ENCODE measurements around the gene VPS8.
"Not testable (repeated sequence)": the region's sequence is repeated elsewhere in the genome, so short reads cannot be mapped to it uniquely, and the experiment has no call there.

VPS8 gene

DNA sequence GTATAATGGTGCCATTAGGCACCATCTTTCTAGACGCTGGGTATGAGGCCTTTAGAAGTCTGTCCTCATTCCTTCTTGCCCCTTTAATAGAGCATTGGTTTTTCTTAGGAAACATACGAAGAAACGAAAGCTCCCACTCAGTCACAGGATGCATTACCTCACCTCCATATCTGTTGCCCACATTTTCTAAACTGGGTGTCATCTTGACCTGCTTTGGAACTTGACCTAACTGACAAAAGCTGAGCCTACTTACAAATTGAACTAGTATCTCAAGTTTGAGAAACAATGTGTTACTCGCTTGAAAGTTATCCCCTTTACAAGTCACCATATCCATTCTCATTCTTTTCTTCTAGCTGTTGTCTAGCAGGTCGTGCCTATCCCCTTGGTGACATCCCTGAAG, 102.7 kb downstream of the VPS8 start:
- no peak for DNase-seq (ENCODE audit: low read depth in 1 of 2, low spot score in 1 of 2)

DNA sequence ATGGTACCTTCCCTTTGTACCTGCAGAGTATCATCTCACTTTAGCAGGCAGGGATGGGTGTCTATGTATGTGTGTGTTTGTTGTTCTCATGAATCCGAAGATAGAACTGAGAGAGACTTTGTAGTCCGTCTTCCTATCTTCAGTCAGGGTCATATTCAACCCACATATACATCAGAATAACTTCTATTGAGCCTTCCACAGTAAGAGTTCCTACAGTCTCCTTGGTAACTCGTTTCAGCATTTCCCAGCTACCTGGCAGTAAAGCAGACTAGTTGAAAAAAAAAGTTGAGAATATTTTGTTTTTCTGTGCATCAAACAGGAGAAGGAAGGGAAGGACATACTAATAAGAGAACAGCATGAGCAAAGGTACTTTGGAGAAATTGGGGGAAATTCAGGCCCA, 106.8 kb downstream of the VPS8 start:
- no peak for DNase-seq (ENCODE audit: low read depth in 1 of 2, low spot score in 1 of 2)

DNA sequence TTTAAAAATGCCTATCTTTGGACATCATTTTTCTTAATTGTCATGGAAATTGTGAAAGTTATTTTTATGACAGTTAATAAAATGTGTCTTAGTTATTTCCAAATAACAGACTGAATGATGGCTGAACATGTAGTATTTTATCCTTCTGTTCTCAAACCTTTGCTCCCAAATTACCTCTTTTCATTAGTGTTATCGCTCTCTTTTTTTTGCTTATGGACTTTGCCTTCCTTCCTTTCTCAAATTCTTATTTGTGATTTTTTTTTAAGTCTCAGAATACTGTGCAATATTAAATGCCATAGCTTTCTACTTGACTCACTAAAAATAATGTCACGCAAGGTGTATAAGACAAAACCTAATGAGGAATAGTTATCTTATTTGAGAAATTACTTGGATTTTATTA, 107.7 kb downstream of the VPS8 start:
- no peak for DNase-seq (ENCODE audit: low read depth in 1 of 2, low spot score in 1 of 2)

DNA sequence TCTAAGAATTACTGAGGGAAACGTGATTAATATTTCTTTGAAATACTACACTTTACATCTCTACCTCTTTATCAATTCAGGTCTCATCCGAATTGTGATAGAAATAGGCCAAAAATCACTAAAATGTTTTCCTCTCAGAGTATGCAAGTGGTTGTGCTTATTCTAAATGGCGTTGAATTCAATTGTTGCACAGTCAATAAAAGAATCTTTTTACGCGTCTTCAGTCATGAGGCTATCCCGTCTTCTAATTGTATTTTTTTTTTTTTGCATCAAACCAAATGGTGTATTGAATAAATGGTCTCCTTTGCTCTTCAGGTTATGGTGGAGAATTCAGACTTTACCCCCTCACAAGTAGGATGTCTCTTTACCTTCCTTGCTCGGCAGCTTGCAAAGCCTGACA, 112.6 kb downstream of the VPS8 start:
- DNase-seq (ENCODE audit: low read depth in 1 of 2, low spot score in 1 of 2): no peak

DNA sequence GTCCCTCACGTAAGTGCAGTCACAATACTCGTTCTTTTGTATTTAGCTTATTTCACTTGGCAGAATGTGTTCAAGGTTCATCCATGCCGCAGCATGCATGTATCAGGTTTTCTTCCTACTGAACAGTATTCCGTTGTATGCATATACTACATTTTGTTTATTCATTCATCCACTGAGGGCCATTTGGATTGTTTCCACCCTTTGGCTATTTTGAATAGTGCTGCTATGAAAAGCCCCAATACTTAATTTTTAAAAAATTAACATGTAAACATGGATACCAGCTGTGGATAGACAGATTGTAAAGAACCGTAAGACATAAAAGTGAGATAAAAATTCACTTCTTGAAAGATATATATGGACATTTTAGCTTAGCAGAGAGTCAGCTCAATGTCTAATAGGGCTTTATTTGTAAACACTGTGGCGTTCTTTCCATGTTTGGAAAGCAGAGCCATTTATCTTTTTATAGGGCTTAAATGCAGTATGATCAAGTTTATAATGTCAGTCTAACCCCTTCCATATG, 115.9 kb downstream of the VPS8 start:
- no peak for DNase-seq (ENCODE audit: low read depth in 1 of 2, low spot score in 1 of 2)

DNA sequence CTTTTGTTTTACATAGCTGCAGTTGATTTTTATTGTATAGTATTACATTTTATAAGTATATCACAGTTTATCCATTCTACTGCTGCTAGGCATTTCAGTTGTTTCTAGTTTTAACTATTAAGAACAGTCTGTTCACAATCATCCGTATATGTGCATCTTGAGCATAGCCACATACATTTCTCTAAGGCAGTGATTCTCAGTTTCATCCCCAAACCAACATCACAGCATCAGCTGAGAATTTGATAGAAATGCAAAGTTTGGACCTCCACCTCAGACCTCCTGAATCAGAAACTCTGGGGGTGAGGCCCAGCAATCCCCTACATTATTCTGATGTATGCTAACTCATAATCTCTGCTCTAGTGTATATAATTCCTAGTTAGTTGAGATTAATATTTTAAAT, 120.8 kb downstream of the VPS8 start:
- DNase-seq (ENCODE audit: low read depth in 1 of 2, low spot score in 1 of 2): no peak

DNA sequence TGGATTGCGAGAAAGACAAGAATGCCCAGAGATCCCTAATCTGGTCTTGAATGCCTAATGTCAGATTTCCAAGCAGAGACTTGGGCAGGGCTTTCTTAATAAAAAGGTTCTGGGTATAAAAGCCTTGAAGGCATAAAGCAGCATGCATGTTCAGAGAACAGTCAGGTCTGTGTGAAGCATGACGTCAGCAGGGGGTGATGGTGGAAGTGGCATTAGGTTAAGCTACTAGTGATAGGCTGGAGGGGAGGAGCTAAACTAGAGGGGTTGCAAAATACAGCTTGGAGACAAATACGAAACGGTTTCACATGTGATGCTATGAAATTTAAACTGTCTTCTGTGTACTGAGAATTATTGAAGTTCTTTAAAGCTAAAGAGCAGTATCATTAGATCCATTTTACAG, 125.6 kb downstream of the VPS8 start:
- DNase-seq (ENCODE audit: low read depth in 1 of 2, low spot score in 1 of 2): no peak

DNA sequence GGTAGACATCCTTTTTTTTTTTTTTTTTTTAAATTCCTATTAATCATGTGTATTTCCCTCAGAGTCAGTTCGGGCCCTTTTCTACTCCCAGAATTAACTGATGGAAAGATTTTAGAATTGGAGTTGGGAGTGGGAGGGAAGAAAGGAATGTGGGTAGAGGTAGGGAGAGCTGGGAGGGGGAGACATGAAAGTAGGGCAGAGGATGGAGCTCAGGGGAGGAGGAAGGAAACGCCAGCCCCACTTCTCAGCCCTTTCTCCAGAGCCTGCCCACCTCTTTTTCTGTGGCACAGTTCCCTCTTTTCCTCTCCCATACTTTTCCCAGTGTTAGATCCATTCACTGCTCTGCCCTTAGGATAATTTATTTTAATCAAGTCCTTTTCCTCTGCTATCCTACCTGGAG, 129.4 kb downstream of the VPS8 start:
- DNase-seq (ENCODE audit: low read depth in 1 of 2, low spot score in 1 of 2): no peak

DNA sequence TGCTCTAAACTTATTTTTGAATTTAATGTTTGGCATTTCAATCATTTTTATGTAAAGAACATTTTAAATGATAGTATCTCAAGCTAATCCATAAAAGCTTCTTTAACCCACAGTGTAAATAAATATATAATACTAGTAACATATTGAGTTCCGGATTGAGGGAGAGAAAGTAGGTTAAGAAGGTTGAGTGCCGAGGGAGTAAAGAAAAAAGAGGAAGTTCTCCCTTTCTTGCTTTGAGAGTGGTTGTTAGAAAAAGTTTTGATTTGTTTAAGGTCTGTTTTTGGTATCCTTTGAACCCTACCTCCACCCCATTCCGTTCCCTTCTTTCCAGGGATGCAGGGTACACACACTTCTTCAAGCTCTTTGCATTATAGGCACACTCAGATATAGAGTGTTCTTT, 130.8 kb downstream of the VPS8 start:
- no peak for DNase-seq (ENCODE audit: low read depth in 1 of 2, low spot score in 1 of 2)

DNA sequence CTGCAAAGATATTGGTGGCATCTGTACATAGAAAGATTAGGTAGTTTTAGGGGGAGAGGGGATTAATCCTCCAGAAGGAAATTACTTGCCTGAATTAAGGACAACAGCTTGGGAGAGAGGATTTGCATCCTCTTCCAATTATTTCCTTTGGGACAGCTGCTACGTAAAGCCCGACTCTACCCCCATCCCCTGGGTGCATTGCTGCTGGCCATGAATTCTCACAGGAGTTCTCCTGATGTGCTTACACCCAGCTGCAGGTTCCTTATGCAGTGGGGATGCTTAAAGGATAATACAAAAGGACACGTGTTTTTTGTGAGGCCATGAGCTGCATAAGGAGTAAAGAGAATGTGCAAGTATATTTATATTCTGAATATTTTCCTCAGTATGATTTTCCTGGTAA, 132.3 kb downstream of the VPS8 start:
- no peak for DNase-seq (ENCODE audit: low read depth in 1 of 2, low spot score in 1 of 2)

DNA sequence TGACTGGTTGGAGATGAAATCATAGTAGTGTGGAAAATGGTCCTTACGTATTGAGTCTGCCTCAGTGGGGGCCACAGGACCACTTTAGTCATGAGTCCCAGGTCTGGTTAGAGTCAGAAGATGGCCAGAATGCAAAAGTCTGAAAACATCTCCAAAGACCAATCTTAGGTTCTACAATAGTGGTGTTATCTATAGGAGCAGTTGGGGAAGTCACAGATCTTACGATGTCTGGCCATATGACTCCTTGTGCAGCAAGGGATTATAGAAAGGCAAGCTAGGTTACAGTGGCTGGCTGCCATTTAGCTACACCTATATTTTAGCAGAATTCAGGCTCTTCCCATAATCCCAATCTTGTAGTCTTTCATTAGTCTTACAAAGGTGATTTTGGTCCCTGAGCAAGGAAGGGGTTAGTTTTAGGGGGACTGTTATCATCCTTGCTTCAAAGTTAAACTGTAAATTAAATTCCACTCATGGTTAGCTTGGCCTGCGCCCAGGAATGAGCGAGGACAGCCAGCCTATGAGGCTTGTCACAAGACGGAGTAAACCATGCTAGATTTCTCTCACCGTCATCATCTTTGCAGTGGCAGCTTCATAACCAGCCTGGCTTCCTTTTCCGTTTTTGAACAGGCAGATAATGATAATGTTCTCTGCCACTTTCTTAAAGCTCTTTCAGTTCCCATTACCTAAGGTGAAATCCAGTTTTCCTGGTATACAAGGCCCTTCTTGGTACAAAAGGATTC, 134.1 kb downstream of the VPS8 start:
- no peak for DNase-seq (ENCODE audit: low read depth in 1 of 2, low spot score in 1 of 2)

DNA sequence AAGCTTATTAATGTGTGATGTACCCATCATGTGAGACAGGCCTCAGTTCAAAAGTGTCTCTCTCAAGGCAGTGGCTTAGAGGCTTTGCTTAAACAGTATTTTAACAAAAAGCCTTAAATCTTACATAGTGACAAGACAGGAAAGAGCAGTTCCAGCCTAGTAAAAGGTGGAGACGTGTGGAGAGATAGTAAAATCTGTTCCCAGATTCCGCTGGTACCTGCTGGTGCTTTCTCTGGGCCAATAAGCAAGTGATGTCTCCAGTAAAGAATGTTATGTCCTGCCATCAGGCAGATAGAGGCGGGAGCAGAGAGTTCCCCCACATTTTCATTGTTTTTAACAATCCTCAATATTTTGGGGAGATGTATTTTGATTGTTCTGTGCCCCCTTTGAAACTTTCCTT, 135.0 kb downstream of the VPS8 start:
- no peak for DNase-seq (ENCODE audit: low read depth in 1 of 2, low spot score in 1 of 2)

DNA sequence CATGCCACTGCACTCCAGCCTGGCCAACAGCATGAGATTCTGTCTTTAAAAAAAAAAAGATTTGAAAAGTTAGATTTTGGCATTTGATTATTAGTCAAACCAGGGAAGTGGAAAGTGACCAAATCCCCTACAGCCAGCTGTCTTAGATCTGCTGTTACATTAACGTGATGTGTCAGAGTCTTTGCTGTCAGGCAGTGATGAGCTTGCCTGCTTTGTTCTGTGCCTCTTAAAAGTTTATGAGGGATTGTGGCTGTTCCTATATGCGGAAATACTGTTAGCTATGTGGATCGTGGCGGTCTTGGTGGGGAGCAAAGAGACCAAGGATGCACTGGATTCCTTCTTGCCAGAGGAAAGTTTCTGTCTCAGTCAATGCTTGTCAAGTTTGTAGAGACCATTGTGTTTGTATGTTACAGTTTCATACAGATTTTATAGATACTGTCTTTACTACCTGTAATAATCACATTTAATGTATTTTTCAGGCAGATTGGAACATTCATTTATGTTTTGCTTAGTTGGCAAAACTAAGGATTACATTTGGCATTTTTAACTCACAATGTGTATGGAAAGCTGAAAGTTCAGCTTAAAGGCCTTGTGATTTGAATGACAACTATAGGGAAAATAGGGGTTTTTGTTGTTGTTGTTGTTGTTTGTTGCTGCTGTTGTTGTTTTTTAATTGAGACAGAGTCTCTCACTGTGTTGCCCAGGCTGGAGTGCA, 137.4 kb downstream of the VPS8 start:
- no peak for DNase-seq (ENCODE audit: low read depth in 1 of 2, low spot score in 1 of 2)

DNA sequence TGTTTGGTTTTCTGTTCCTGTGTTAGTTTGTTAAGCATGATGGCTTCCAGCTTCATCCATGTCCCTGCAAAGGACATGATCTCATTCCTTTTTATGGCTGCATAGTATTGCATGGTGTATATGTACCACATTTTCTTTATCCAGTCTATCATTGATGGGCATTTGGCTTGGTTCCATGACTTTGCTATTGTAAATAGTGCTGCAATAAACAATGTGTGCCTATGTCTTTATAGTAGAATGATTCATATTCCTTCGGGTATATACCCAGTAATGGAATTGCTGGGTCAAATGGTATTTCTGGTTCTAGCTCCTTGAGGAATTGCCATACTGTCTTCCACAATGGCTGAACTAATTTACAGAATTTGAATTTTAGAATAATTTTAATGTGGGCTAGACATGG, 138.8 kb downstream of the VPS8 start:
- DNase-seq (ENCODE audit: low read depth in 1 of 2, low spot score in 1 of 2): not testable (repeated sequence)

DNA sequence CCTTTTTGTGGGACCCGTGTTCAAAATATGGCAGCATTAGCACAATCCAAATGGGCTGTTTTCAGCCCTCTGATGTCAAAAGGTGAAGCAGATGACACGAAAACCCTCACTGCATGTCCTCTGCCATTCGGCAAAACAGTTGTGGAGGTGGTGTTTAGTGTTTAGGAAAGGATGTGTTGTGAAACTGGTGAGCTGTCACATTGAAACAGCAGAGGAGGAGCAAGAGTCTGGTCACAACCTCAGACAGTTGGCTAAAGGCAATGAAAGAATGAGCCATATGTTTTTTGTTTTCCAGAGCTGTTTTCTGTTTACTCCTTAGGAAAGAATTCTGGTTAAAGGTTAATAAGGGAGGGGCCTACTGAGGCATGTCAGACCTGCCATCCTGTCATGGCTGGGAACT, 140.7 kb downstream of the VPS8 start:
- DNase-seq (ENCODE audit: low read depth in 1 of 2, low spot score in 1 of 2): no peak

DNA sequence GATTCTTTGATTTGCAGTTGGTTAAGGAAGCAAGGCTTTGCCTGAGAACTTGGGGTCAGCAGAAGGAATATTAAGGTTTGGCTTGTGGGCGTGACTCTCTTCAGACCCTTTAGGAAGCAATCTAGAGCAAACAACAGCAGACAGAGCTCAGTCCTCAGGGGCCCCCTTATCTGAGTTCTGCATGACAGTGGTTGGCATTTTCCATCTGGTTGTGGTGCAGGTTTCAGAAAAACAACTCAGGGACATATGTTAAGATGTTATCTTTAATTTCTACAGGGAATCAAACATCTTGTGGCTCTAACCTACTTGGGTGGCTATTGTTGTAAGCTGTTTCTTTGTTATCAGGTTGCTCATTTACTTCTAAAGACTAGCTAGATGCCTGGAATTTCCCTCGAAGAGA, 141.4 kb downstream of the VPS8 start:
- DNase-seq (ENCODE audit: low read depth in 1 of 2, low spot score in 1 of 2): no peak

DNA sequence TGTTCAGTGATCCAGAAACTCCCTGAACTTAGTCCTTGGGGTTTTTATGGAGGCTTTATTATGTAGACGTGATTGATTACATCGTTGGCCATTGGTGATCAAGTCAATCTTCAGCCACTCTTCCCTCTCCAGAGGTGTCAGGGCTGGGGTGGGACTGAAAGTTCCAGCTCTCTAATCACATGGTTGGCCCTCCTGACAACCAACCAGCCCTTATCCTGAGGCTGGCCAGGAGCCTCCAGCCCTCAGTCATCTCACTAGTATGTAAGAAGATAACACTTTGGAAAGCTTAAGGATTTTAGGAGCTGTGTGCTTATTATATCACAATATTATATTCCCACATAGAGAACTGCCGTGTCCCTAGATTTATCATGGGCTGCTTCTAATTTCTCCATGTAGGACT, 142.3 kb downstream of the VPS8 start:
- DNase-seq (ENCODE audit: low read depth in 1 of 2, low spot score in 1 of 2): no peak

DNA sequence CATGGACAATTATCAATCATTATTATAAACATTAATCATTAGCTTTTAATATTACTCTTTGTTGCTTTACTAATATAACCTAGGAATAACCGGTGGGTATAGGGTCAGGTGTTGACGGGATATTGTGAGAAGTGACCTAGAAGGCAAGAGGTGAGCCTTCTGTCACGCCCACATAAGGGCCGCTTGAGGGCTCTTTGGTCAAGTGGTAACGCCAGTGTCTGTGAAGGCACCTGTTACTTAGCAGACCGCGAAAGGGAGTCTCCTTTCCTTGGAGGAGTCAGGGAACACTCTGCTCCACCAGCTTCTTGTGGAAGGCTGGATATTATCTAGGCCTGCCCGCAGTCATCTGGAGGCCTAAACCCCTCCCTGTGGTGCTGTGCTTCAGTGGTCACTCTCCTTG, 142.9 kb downstream of the VPS8 start:
- DNase-seq (ENCODE audit: low read depth in 1 of 2, low spot score in 1 of 2): not testable (repeated sequence)

DNA sequence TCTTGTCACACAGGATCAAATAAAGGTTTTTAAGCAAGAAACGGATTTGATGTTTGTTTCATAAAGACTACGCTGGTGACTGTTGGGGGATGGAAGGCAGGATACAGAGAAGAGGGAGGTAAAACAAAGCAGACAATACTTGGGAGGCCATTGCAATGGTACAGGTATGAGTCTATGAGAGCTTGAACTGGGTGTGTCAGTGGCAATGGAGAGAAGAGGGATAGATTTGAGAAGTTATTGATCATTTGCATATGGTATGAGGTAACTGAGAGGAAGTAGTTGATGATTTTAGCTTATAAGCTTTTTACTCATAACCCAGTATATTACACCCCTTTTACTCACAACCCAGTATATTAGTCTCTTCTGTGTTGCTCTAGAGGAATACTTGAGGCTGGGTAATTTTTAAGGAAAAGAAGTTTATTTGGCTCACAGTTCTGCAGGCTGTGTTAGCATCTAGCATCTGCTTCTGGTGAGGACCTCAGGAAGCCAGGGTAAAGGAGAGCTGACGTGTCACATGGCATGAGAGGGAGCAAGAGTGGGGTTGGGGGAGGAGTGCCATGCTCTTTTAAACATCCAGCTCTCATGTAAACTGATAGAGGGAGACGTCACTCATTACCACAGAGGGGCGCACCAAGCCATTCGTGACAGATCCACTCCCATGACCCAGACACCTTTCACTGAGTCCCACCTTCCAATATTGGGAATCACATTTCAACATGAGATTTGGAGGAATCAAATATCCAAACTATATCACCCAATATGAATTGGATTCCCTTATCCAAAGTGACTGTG, 153.9 kb downstream of the VPS8 start:
- DNase-seq (ENCODE audit: low read depth in 1 of 2, low spot score in 1 of 2): no peak

DNA sequence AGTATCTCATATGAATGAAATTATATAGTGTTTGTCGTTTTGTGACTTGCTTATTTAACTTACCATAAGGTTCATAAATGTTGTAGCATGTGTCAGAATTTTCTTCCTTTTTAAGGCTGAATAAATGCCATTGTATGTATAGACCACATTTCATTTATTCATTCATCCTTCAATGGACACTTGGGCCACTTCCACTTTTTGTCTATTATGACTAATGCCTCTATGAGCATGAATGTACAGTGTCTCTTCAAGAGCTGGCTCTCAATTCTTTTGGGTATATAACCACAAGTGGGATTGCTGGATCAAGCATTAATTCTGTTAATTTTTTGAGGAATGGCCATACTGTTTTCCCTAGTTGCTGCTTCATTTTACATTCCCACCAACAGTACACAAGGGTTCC, 156.1 kb downstream of the VPS8 start:
- DNase-seq (ENCODE audit: low read depth in 1 of 2, low spot score in 1 of 2): no peak

DNA sequence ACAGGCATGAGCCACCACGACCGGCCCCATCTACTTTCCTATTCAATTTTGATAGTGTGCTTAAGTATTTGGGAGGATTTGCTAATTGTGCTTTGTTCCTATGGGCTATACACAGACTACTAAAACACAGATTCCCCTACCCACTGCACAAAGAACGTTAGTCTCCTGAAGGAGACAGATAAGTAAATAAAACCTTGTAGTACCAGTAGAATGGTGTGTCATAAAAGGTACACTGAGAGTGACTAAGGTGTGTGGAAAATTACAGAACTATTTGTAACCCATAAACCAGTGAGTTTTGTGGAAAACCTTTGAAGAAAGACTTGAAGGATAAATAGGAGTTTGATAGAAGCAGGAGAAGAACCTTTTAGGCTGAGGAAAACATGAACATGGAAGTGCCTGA, 158.2 kb downstream of the VPS8 start:
- no peak for DNase-seq (ENCODE audit: low read depth in 1 of 2, low spot score in 1 of 2)

DNA sequence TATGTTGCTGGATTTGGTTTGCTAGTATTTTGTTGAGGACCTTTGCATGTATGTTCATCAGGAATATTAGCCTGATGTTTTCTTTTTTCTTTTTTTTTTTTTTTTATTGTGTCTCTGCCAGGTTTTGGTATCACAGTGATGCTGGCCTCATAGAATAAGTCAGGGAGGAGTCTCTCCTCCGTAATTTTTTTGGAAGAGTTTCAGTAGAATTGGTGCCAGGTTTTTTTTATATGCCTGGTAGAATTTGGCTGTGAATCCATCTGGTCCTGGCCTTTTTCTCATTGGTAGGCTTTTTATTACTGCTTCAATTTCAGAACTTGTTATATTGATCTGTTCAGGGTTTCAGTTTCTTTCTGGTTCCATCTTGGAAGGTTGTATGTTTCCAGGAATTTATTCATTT, 165.8 kb downstream of the VPS8 start:
- DNase-seq (ENCODE audit: low read depth in 1 of 2, low spot score in 1 of 2): no peak

Data from activated CD4-positive, alpha-beta T cell treated with anti-CD3 and anti-CD28 coated beads, Interleukin-2, amount 50 U/mL, for 24 hours (primary cell).